ENCODE measurements around the gene ADGRF3.
A peak's percentile ranks its signal among the peaks of the same experiment; 100 is the strongest.
"Not testable (repeated sequence)": the region's sequence is repeated elsewhere in the genome, so short reads cannot be mapped to it uniquely, and the experiment has no call there.

The ADGRF3 gene

GRCh38 chr2:26354469-26354868, 7.9 kb upstream of the ADGRF3 start:
- DNase-seq; in situ Hi-C loops (cut with HindIII; ENCODE audit: low pct_ligation_motif_present, low pct_unique_long_range_greater_than_20kb, low sequenced_read_pairs): not testable (repeated sequence)

GRCh38 chr2:26352892-26353291, 6.3 kb upstream of the ADGRF3 start:
- in situ Hi-C loops (cut with HindIII; ENCODE audit: low pct_ligation_motif_present, low pct_unique_long_range_greater_than_20kb, low sequenced_read_pairs): no loop called here
- peak; percentile 66 for DNase-seq

GRCh38 chr2:26351375-26352090, 4.9 kb upstream of the ADGRF3 start:
- DNase-seq: no peak
- in situ Hi-C loops (cut with HindIII; ENCODE audit: low pct_ligation_motif_present, low pct_unique_long_range_greater_than_20kb, low sequenced_read_pairs): no loop called here

GRCh38 chr2:26349690-26350089, 3.1 kb upstream of the ADGRF3 start:
- no peak for DNase-seq
- in situ Hi-C loops (cut with HindIII; ENCODE audit: low pct_ligation_motif_present, low pct_unique_long_range_greater_than_20kb, low sequenced_read_pairs): no loop called here

- in situ Hi-C loops (cut with HindIII; ENCODE audit: low pct_ligation_motif_present, low pct_unique_long_range_greater_than_20kb, low sequenced_read_pairs): no loop called here
- peak; percentile 26 for DNase-seq
Measured at GRCh38 chr2:26347286-26347865, 787 bp upstream of the ADGRF3 start.

GRCh38 chr2:26345545-26346453, 790 bp downstream of the ADGRF3 start, which contains the start of gene SELENOI:
Gene SELENOI, plus strand, starts transcription at chr2:26346143. Its CDS starts 90 bp downstream, at chr2:26346233.
- in situ Hi-C loops (cut with HindIII; ENCODE audit: low pct_ligation_motif_present, low pct_unique_long_range_greater_than_20kb, low sequenced_read_pairs): no loop called here
- DNase-seq: peak; percentile 100

GRCh38 chr2:26345283-26345544, 1.4 kb downstream of the ADGRF3 start:
- no peak for DNase-seq
- in situ Hi-C loops (cut with HindIII; ENCODE audit: low pct_ligation_motif_present, low pct_unique_long_range_greater_than_20kb, low sequenced_read_pairs): no loop called here

GRCh38 chr2:26344581-26345282, 1.9 kb downstream of the ADGRF3 start:
- peak; percentile 75 for DNase-seq
- in situ Hi-C loops (cut with HindIII; ENCODE audit: low pct_ligation_motif_present, low pct_unique_long_range_greater_than_20kb, low sequenced_read_pairs): no loop called here

GRCh38 chr2:26340831-26341230, 5.8 kb downstream of the ADGRF3 start:
- no peak for DNase-seq
- in situ Hi-C loops (cut with HindIII; ENCODE audit: low pct_ligation_motif_present, low pct_unique_long_range_greater_than_20kb, low sequenced_read_pairs): no loop called here

- DNase-seq: no peak
- in situ Hi-C loops (cut with HindIII; ENCODE audit: low pct_ligation_motif_present, low pct_unique_long_range_greater_than_20kb, low sequenced_read_pairs): no loop called here
Measured at GRCh38 chr2:26337298-26337697, 9.3 kb downstream of the ADGRF3 start.

GRCh38 chr2:26336719-26337118, 9.9 kb downstream of the ADGRF3 start:
- in situ Hi-C loops (cut with HindIII; ENCODE audit: low pct_ligation_motif_present, low pct_unique_long_range_greater_than_20kb, low sequenced_read_pairs): no loop called here

GRCh38 chr2:26335231-26335630, 11.4 kb downstream of the ADGRF3 start:
- in situ Hi-C loops (cut with HindIII; ENCODE audit: low pct_ligation_motif_present, low pct_unique_long_range_greater_than_20kb, low sequenced_read_pairs): no loop called here
- DNase-seq: no peak

More at GRCh38 chr2:26336719-26337118, 9.9 kb downstream of the ADGRF3 start:
- no peak for DNase-seq

GRCh38 chr2:26333293-26333692, 13.3 kb downstream of the ADGRF3 start:
- DNase-seq: peak; percentile 45
- in situ Hi-C loops (cut with HindIII; ENCODE audit: low pct_ligation_motif_present, low pct_unique_long_range_greater_than_20kb, low sequenced_read_pairs): no loop called here

GRCh38 chr2:26331321-26331720, 15.3 kb downstream of the ADGRF3 start:
- in situ Hi-C loops (cut with HindIII; ENCODE audit: low pct_ligation_motif_present, low pct_unique_long_range_greater_than_20kb, low sequenced_read_pairs); DNase-seq: not testable (repeated sequence)

- in situ Hi-C loops (cut with HindIII; ENCODE audit: low pct_ligation_motif_present, low pct_unique_long_range_greater_than_20kb, low sequenced_read_pairs): no loop called here
- DNase-seq: no peak
Measured at GRCh38 chr2:26330604-26331003, 16.0 kb downstream of the ADGRF3 start.

GRCh38 chr2:26330114-26330549, 16.5 kb downstream of the ADGRF3 start:
- in situ Hi-C loops (cut with HindIII; ENCODE audit: low pct_ligation_motif_present, low pct_unique_long_range_greater_than_20kb, low sequenced_read_pairs): no loop called here
- DNase-seq: peak; percentile 82

- in situ Hi-C loops (cut with HindIII; ENCODE audit: low pct_ligation_motif_present, low pct_unique_long_range_greater_than_20kb, low sequenced_read_pairs): not testable (repeated sequence)
Measured at GRCh38 chr2:26329083-26329482, 17.5 kb downstream of the ADGRF3 start.

GRCh38 chr2:26327291-26328272, 19.0 kb downstream of the ADGRF3 start:
- in situ Hi-C loops (cut with HindIII; ENCODE audit: low pct_ligation_motif_present, low pct_unique_long_range_greater_than_20kb, low sequenced_read_pairs): no loop called here
- DNase-seq: no peak

More at GRCh38 chr2:26329083-26329482, 17.5 kb downstream of the ADGRF3 start:
- not testable (repeated sequence) for DNase-seq

Measured in ACHN (cell line).